Peyer's patch (tissue), 4 donors: Measurements from ENCODE around the gene OR6S1.

ENCODE experiments used
- CTCF ChIP-seq, 6 experiments: fragments of 450-650 bp in 4 of 6; fragments of 200-600 bp in 2 of 6; sonication (generic) in 1 of 6; IDR thresholded peaks; one replicate each; pipeline ENCODE4 v1.5.1; 2017 to 2019; ENCODE audit warnings: antibody characterized with exemption in 6 of 6, mild to moderate bottlenecking in 3 of 6, moderate library complexity in 1 of 6
- POLR2A ChIP-seq, 2 donors: fragments of 450-650 bp; IDR thresholded peaks; one replicate each; pipeline ENCODE4 v1.5.1; 2017; ENCODE audit warnings: antibody characterized with exemption in 2 of 2, mild to moderate bottlenecking in 2 of 2, moderate library complexity in 2 of 2

- TF ChIP-seq POLR2A (IDR thresholded peaks at IDR 0.05) (no peak), CTCF (IDR thresholded peaks at IDR 0.05) (no peak)
These were observed 34.6 kb upstream of the OR6S1 start for GRCh38 chr14:20676072-20676471.
